ENCODE results near the gene IPO11. TPM values are rescaled to one million over a fixed set of nuclear protein-coding genes. Genes with fewer than 3 reads are reported as not detected.

IPO11 gene
- total and polyA plus RNA-seq, 2 of the 13 experiments (the other 11 are each of a cell fraction or from before 2014, with no cell fraction given): 13.9 to 24.4 TPM

- no peak overlapping the region for H3K4me3 ChIP-seq (replicated peaks in 1 of 3; ENCODE audit: insufficient read depth in 1 of 3, low read depth in 2 of 3, low read length in 3 of 3)
- BruUV-seq (replicated peaks): no TSS peak
- WGBS (ENCODE audit: low lambda C conversion rate): 92% methylated on average over 1 of the region's 1 CpG
- no peak overlapping the region for H2AFZ ChIP-seq (ENCODE audit: low read length)
- no peak for TF ChIP-seq MIER3 (CRISPR knock-in tag; IDR thresholded peaks at IDR 0.05; ENCODE audit: borderline replicate concordance)
- no peak for TF ChIP-seq PAXIP1 (CRISPR knock-in tag; conservative IDR thresholded peaks at IDR 0.05)
- ChIA-PET CTCF (ENCODE audit: low intra/inter-chr PET ratio, low total read pairs) (no interaction called here), POLR2A (no interaction called here)
- no peaks in the 10 kb centered on the region for H3K9me3 ChIP-seq (ENCODE audit: low read length)
- H3K79me2 ChIP-seq (ENCODE audit: insufficient read depth, low read length): no peaks in the 10 kb centered on the region
- no peak overlapping the region for H3K9ac ChIP-seq (ENCODE audit: insufficient read depth, low read depth, low read length)
- H3K4me1 ChIP-seq (ENCODE audit: insufficient read depth, low read length): no peaks in the 10 kb centered on the region
- in situ Hi-C loops (cut with HindIII; ENCODE audit: extremely low pct_ligation_motif_present, low pct_unique_long_range_greater_than_20kb) (no loop called here), intact Hi-C loops (cut with micrococcal nuclease; ENCODE audit: unreplicated experiment) (no loop called here)
- ATAC-seq: no peak
- no peak for FAIRE-seq
- H3K27me3 ChIP-seq (ENCODE audit: control insufficient read depth in 1 of 2, insufficient read depth in 2 of 2, low read length in 2 of 2): no peaks in the 10 kb centered on the region
- peaks cover 2 to 14% of the 10 kb centered on the region in 2 experiments; a peak in 4 of 5 replicates for H3K36me3 ChIP-seq (replicated peaks in 1 of 2; ENCODE audit: control insufficient read depth in 1 of 2, insufficient read depth in 2 of 2, low read length in 2 of 2)
- H3K4me2 ChIP-seq (ENCODE audit: low read depth, low read length): no peak overlapping the region
- no peak overlapping the region for H3K27ac ChIP-seq (ENCODE audit: extremely low read length, insufficient read depth, low read length)
- H4K20me1 ChIP-seq (ENCODE audit: insufficient read depth, low read length): no peaks in the 10 kb centered on the region
- no peak for DNase-seq (ENCODE audit: low spot score)
Observed at GRCh38 chr5:62473209-62473608, 60.6 kb downstream of the IPO11 start.

GRCh38 chr5:62475072-62475471 lies 62.5 kb downstream of the IPO11 start:
- H3K27me3 ChIP-seq (ENCODE audit: control insufficient read depth in 1 of 2, insufficient read depth in 2 of 2, low read length in 2 of 2): no peaks in the 10 kb centered on the region
- no peak overlapping the region for H3K4me3 ChIP-seq (replicated peaks in 1 of 3; ENCODE audit: insufficient read depth in 1 of 3, low read depth in 2 of 3, low read length in 3 of 3)
- H2AFZ ChIP-seq (ENCODE audit: low read length): no peak overlapping the region
- H4K20me1 ChIP-seq (ENCODE audit: insufficient read depth, low read length): no peaks in the 10 kb centered on the region
- ATAC-seq: no peak
- in situ Hi-C loops (cut with HindIII; ENCODE audit: extremely low pct_ligation_motif_present, low pct_unique_long_range_greater_than_20kb): no loop called here
- H3K4me1 ChIP-seq (ENCODE audit: insufficient read depth, low read length): no peaks in the 10 kb centered on the region
- no peak overlapping the region for H3K27ac ChIP-seq (ENCODE audit: extremely low read length, insufficient read depth, low read length)
- no peak overlapping the region for H3K4me2 ChIP-seq (ENCODE audit: low read depth, low read length)
- H3K36me3 ChIP-seq (replicated peaks in 1 of 2; ENCODE audit: control insufficient read depth in 1 of 2, insufficient read depth in 2 of 2, low read length in 2 of 2): peaks cover under 1 to 3% of the 10 kb centered on the region in 2 experiments; a peak in 2 of 5 replicates
- no peak for TF ChIP-seq ZNF772 (CRISPR knock-in tag; IDR thresholded peaks at IDR 0.05)
- no peak for TF ChIP-seq ZIK1 (CRISPR knock-in tag; IDR thresholded peaks at IDR 0.05; ENCODE audit: borderline replicate concordance, low read depth)
- TF ChIP-seq DRAP1 (CRISPR knock-in tag; IDR thresholded peaks at IDR 0.05): no peak
- TF ChIP-seq CENPT (CRISPR knock-in tag; IDR thresholded peaks at IDR 0.05; ENCODE audit: low read depth): no peak
- TF ChIP-seq ZNF75D (CRISPR knock-in tag; IDR thresholded peaks at IDR 0.05; ENCODE audit: borderline replicate concordance): no peak
- no peak for TF ChIP-seq ZNF550 (CRISPR knock-in tag; IDR thresholded peaks at IDR 0.05; ENCODE audit: borderline replicate concordance)
- ChIA-PET CTCF (ENCODE audit: low intra/inter-chr PET ratio, low total read pairs) (no interaction called here), POLR2A (no interaction called here)
- no TSS peak for BruUV-seq (replicated peaks)
- H3K9me3 ChIP-seq (ENCODE audit: low read length): no peaks in the 10 kb centered on the region
- H3K9ac ChIP-seq (ENCODE audit: insufficient read depth, low read depth, low read length): no peak overlapping the region
- 94% methylated on average over 9 of the region's 9 CpGs for WGBS (ENCODE audit: low lambda C conversion rate)
- no peaks in the 10 kb centered on the region for H3K79me2 ChIP-seq (ENCODE audit: insufficient read depth, low read length)
- no peak for FAIRE-seq
- intact Hi-C loops (cut with micrococcal nuclease; ENCODE audit: unreplicated experiment): no loop called here
- DNase-seq (ENCODE audit: low spot score): no peak

Data from HepG2 (cell line).